ENCODE results near the gene RPS16.

Gene RPS16

GRCh38 chr19:39405958-39406655, 29.6 kb downstream of the RPS16 start:
- DNase-seq: peak; percentile 71 to 77

- no peak for DNase-seq
Observed at GRCh38 chr19:39405261-39405957, 30.3 kb downstream of the RPS16 start.

- DNase-seq: peak; percentile 91 to 94
Observed at GRCh38 chr19:39403331-39404312, 32.1 kb downstream of the RPS16 start.

- peak; percentile 79 to 84 for DNase-seq
Observed at GRCh38 chr19:39402346-39403300, 33.1 kb downstream of the RPS16 start.

- DNase-seq: peak; percentile 66 to 71
Observed at GRCh38 chr19:39401549-39402345, 34.0 kb downstream of the RPS16 start.

GRCh38 chr19:39401070-39401548, 34.6 kb downstream of the RPS16 start:
- DNase-seq: no peak

- DNase-seq: no peak
Observed at GRCh38 chr19:39400061-39400460, 35.7 kb downstream of the RPS16 start.

- DNase-seq: no peak
Observed at GRCh38 chr19:39399668-39400050, 36.1 kb downstream of the RPS16 start.

- DNase-seq: no peak
Observed at GRCh38 chr19:39398297-39398864, 37.4 kb downstream of the RPS16 start.

- peak; percentile 96 for DNase-seq
Observed at GRCh38 chr19:39397360-39398296, 38.1 kb downstream of the RPS16 start.

GRCh38 chr19:39390751-39391437, 44.9 kb downstream of the RPS16 start, which contains the start of the genes MED29 and PAF1:
TSS of gene MED29 (plus strand) at chr19:39391378. CDS start at chr19:39391423, 45 bp downstream.
TSS of gene PAF1 (minus strand) at chr19:39391106. CDS start at chr19:39390864, 242 bp downstream.
- DNase-seq: peak; percentile 85 to 91

- peak in 1 of 2 donors; percentile 73 for DNase-seq
Observed at GRCh38 chr19:39390451-39390750, 45.3 kb downstream of the RPS16 start.

- DNase-seq: no peak
Observed at GRCh38 chr19:39389631-39390414, 45.9 kb downstream of the RPS16 start.

- no peak for DNase-seq
Observed at GRCh38 chr19:39388657-39389056, 47.1 kb downstream of the RPS16 start.

GRCh38 chr19:39386557-39386956, 49.2 kb downstream of the RPS16 start:
- DNase-seq: no peak

GRCh38 chr19:39385629-39386411, 49.9 kb downstream of the RPS16 start:
- DNase-seq: no peak
